ENCODE measurements around the gene TSPAN17.

DNA sequence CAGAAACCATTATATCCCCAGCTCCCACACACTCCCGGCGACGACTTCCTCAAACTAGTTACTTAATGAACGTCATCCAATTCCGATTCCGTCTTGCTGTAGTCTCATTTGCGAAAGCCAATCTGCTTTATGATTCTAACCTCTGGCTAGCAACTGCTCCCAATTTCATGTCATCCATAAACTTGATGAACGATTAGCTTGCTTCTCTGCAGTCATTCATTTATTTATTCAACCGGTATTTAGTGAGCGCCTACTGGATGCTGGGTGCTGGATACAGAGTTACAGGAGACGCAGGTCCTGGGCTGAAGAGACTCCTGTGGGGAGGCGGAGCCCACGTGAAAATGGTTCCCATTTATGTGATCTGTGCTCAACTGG is 46.2 kb downstream of the TSPAN17 start:
- TF ChIP-seq ZC3H10 (CRISPR knock-in tag; IDR thresholded peaks at IDR 0.05) (no peak), BACH2 (CRISPR knock-in tag; IDR thresholded peaks at IDR 0.05; ENCODE audit: borderline replicate concordance) (no peak), ZNF565 (CRISPR knock-in tag; conservative IDR thresholded peaks at IDR 0.05; ENCODE audit: low read depth) (no peak), ZNF8 (CRISPR knock-in tag; IDR thresholded peaks at IDR 0.05) (no peak), ZFP3 (CRISPR knock-in tag; IDR thresholded peaks at IDR 0.05) (no peak), ISL1 (CRISPR knock-in tag; IDR thresholded peaks at IDR 0.05) (no peak), ZFP30 (CRISPR knock-in tag; IDR thresholded peaks at IDR 0.05) (no peak), ESRRG (CRISPR knock-in tag; IDR thresholded peaks at IDR 0.05) (no peak)
- TF ChIP-seq, protein P1, sequence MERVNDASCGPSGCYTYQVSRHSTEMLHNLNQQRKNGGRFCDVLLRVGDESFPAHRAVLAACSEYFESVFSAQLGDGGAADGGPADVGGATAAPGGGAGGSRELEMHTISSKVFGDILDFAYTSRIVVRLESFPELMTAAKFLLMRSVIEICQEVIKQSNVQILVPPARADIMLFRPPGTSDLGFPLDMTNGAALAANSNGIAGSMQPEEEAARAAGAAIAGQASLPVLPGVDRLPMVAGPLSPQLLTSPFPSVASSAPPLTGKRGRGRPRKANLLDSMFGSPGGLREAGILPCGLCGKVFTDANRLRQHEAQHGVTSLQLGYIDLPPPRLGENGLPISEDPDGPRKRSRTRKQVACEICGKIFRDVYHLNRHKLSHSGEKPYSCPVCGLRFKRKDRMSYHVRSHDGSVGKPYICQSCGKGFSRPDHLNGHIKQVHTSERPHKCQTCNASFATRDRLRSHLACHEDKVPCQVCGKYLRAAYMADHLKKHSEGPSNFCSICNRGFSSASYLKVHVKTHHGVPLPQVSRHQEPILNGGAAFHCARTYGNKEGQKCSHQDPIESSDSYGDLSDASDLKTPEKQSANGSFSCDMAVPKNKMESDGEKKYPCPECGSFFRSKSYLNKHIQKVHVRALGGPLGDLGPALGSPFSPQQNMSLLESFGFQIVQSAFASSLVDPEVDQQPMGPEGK (CRISPR knock-in tag; IDR thresholded peaks at IDR 0.05; ENCODE audit: borderline replicate concordance) = no peak
- TF ChIP-seq, protein P2, sequence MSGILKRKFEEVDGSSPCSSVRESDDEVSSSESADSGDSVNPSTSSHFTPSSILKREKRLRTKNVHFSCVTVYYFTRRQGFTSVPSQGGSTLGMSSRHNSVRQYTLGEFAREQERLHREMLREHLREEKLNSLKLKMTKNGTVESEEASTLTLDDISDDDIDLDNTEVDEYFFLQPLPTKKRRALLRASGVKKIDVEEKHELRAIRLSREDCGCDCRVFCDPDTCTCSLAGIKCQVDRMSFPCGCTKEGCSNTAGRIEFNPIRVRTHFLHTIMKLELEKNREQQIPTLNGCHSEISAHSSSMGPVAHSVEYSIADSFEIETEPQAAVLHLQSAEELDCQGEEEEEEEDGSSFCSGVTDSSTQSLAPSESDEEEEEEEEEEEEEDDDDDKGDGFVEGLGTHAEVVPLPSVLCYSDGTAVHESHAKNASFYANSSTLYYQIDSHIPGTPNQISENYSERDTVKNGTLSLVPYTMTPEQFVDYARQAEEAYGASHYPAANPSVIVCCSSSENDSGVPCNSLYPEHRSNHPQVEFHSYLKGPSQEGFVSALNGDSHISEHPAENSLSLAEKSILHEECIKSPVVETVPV (CRISPR knock-in tag; IDR thresholded peaks at IDR 0.05) = no peak
- TF ChIP-seq, protein P3, sequence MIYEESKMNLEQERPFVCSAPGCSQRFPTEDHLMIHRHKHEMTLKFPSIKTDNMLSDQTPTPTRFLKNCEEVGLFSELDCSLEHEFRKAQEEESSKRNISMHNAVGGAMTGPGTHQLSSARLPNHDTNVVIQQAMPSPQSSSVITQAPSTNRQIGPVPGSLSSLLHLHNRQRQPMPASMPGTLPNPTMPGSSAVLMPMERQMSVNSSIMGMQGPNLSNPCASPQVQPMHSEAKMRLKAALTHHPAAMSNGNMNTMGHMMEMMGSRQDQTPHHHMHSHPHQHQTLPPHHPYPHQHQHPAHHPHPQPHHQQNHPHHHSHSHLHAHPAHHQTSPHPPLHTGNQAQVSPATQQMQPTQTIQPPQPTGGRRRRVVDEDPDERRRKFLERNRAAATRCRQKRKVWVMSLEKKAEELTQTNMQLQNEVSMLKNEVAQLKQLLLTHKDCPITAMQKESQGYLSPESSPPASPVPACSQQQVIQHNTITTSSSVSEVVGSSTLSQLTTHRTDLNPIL (CRISPR knock-in tag; IDR thresholded peaks at IDR 0.05; ENCODE audit: low read depth) = no peak

Data from SK-N-SH treated with all-trans-retinoic acid at 6 μM for 48 hours (cell line).